ENCODE results near the gene DUSP7.

DUSP7 gene

GRCh38 chr3:52056521-52056967, at the start of gene DUSP7:
DUSP7 (minus strand) TSS chr3:52056571; CDS start chr3:52056366, 205 bp downstream.
- DNase-seq: peak; percentile 78

DNA sequence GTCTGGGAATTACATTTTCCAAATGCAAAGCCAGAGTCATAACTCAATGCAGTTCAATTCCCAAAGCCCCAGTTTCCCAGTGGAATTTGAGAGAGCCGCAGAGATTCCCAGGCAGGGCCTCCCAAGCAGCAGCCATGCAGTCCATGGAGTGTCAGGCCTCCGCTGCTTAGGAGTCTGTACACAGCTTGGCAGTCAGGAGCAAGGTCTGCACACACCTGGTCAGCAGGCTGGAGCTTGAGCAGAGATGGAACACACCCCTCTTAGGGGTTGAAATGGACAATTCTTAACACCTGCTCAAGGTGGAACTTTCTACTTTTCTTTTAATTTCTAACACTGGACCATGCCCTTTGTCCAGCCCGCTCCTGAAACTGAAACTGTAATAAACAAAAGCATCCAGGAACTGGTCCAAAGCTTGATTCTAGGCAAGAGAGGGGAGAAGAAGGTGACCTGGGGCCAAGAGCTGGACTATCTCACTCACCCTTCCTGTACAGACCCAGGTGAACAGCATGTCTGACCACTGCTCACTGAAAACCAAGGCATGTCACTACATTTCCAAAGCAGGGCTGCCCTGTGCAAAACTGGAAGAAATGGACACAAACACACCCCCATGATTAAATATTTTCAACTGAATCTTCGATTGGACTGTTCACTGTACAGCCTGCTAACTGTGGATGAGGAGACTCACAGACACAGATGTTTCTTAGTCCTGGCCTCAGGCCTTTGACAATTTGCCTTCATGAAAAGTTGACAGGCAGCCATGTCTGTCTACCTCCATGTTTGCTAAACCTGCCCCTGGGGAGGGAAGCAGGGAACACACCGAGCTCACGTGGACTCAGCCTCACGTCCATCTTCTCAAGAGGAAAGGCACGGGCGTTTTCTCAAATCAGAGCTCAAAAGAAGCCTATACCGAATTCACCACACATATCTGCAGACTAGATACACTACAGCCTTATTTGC, 48.6 kb upstream of the DUSP7 start:
- DNase-seq: no peak

DNA sequence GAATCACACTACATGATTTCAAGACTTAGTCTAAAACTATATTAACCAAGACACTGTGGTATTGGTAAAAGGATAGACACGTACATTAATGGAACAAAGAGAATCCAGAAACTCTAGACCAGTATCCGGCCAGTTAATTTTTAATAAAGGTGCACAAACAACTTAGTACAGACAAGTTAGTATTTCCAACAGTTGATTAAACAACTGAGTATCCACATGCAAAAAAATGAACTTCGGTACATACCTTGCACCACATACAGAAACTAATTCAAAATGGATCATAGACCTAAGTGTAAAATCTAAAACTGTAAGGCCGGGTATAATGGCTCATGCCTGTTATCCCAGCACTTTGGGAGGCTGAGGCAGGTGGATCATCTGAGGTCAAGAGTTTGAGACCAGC, 46.6 kb upstream of the DUSP7 start:
- no peak for DNase-seq

DNA sequence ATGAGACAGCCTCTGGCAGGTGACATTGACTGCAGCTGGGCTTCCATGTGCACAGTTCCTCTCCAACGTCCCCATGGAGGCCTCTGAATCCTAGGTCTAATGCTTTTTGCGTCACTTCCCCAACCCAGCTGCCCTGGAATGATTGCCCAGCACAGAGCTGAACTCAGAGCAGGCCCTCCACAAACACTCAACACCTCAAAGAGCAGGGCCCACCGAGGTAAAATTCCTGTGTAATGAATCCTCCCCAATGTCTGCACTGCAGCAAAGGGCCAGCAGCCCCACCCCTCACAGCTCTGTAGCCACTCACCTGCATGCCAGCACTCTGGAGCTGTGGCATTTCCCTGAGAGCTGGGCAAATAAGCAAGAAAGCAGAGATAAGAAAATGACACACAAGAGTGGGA, 42.6 kb upstream of the DUSP7 start:
- no peak for DNase-seq

DNA sequence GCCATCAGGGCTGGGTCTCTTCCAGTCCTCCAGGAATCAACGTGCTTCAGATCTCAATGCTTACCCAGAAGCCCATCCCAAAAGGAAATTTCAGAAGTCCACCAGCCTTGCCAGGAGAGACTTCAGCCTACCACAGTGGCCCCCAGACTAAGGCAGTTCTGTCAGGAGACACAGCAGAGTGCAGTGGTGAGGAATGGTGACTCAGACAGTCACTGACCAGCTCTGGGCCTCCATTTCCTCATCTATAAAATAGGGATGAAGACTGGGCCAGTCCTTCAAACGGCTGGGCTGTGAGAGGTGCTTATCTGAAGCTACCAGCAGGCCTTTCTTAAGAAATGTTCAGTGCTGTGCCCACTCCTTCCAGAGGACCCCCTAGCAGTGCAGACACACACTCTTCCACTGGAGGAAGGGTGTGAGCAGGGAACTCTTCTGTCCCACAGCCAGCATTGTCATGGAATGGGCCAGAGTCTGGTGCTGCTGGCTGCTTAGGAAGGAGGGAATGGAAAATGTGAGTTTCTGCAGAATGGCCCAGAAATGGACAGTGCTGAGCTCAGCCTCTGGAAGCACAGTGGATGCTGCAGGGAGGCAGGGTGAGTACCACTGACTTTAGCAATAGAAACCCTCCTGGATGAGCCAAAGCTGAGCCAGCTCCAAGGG, 41.6 kb upstream of the DUSP7 start:
- DNase-seq: no peak

- no peak for DNase-seq
Measured at GRCh38 chr3:52095990-52096775, 39.8 kb upstream of the DUSP7 start.

DNA sequence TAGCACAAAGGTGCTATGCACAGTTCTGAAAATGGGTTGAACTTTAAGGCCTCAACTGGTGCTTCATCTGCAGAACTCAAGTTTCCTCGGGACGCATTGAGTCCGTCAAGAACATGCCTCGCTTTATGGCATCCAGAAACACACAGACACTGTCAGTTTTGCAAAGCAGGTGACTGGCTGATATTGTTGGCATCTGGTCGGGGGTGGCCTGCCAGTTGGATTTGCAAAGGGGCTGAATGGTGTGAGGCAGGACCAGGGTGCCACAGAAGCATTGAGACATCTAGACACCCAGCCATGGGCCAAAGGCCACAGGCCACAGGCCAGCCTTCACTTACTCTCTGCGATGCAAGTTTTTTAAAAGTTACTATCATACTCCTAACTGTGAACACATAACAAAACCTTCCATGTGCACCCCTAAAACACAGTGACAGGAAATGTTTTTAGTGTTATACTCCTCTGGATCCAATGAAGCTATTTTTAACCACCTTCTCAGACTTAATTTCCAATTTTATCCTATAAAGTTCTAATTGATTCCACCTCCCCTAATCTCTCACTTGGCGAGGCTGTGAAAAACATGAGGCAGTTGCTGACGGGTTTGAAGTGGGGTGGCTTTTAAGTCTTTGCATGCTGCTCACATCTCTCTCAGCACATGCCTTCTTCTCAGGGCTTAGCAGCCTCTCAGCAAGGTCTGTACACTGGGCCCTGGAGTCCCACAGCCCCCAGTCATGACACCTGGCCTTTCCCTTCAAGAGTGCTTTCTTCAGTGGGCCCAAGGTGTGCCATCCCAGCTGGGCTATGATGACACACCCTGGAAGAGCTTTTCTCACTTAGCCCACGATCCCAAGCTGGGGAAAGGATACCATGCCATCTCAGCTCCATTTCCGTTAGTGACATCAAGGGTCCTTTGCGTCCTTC, 38.5 kb upstream of the DUSP7 start:
- DNase-seq: no peak

DNA sequence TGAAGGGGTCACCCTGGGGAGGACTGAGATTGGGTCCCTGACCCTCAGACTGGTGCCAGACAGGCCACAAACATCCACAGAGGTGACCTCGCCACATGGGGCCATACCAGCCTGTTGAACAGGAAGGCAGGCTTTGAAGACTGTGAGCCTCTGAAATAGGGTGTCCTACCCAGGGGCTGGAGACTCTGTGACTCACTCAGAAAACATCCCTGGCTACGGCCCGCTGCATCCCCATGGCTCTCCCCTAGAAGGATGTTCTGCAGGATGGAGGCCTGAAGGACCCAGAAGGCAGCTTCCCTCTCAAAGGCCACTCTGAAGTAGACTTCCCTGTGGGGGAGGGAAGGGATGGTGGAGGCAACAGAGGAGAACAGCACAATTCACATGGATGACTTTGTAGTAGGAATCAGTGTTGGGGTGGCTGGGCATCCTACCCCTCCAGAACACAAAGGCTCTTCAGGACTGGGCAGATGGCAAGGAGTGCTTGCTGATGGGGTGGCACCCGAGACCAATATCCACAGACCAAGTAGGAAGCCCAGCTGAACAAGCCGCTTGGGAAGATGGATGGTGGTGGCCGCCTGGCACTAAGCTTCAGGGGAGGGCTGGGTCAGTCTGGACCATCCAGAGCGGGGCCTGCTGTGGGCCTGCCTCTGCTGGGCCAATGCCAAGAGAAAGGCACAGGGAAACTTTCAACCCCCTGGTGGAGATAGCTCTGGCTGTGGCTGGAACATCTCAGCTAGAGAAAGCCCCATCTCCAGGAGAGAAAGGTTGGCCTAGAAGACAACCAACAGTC, 37.6 kb upstream of the DUSP7 start:
- DNase-seq: no peak

DNA sequence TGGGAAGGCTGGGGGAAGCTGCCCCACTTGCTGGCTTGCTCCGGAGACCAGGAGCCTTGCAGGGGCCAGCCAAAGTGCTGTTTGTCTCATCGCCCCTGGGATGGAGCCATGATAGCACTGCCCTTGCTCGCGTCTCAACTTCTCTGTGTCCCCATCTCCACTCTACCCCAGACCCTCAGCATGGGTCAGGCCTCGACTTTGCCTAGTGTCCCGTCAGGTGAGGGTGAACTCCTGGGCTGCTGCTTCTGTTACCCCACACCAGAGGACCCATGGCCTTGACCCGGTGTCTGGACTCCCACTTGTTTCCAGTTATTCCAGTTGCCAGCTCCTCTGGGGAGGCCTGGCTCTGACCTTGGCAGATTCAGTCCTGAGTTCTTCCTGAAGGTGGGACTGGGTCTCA, 36.5 kb upstream of the DUSP7 start:
- no peak for DNase-seq

- DNase-seq: no peak
Measured at GRCh38 chr3:52092271-52092660, 35.9 kb upstream of the DUSP7 start.

DNA sequence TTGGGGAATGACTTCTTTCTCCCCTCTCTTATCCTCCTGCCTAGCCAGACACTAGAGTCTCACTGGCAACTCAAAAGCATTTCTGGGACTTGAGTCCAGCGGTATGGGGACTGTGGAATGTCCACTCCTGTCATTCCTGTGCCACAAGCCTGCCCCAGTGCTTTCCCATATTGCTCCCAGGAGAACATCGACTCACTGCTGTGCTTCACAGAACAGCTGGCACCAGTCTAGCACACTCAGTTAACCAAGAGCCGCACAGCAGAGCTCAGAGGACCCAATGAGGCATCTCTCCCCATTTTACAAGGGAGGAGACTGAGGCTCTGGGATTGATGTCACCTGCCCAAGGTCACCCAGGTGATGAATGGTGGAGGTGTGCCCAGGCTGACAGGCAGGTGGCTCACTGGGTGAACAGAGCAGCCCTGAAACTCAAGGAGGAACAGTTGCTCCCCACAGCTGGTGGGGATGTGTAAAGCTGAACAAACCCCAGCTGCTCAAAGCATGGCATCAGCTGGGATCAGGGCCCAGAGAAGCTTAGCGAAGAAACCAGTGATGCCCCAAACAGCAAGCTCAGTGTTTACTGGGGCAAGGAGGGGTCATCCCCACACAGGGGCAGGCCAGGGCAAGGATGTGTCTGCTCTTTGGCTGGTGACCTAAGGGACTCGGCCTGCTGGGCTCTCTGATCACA, 35.4 kb upstream of the DUSP7 start:
- DNase-seq: no peak

- no peak for DNase-seq
Measured at GRCh38 chr3:52090933-52091468, 34.6 kb upstream of the DUSP7 start.

DNA sequence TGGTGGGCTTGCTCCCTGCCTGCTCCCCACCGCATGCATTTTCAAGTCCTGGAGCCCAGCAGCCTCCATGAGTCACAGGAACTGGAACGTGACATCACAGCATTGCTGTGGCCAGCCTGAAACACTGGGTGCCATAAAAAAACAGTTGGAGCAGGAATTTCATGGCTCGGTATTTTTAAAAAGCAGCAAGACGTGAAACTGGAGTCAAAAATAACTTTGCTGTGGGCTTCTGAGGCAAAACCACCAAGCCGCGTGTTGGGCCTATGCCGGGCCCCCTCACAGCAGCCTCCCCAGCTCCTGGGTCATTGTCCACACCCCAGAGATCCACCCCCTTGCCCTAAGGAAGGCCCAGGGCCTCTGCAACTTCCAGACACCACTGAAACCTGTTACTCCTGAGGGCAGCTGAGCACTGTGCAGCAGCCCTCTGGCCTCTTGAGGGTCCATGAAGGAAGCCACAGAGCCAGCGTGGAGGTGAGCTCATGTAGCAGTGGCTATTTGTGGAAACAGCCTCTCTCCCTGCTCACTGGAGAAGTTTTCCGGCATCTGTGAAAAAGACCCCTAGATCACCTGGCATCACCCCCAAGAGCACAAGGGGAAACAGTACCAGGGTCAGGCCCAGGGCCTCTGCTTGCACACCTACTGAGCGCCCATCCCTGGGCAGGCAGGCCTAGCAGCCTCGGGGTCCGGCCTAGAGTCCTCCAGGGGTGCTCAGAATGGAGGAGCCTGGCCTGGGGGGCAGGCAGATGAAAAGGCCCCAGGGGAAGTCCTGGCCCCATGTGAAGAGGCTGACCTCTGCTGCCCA, 34.0 kb upstream of the DUSP7 start:
- DNase-seq: no peak

- no peak for DNase-seq
Measured at GRCh38 chr3:52089691-52090090, 33.3 kb upstream of the DUSP7 start.

GRCh38 chr3:52088445-52089367, 32.3 kb upstream of the DUSP7 start:
- no peak for DNase-seq

- no peak for DNase-seq
Measured at GRCh38 chr3:52087731-52088130, 31.4 kb upstream of the DUSP7 start.

- peak; percentile 36 for DNase-seq
Measured at GRCh38 chr3:52086976-52087663, 30.7 kb upstream of the DUSP7 start.

DNA sequence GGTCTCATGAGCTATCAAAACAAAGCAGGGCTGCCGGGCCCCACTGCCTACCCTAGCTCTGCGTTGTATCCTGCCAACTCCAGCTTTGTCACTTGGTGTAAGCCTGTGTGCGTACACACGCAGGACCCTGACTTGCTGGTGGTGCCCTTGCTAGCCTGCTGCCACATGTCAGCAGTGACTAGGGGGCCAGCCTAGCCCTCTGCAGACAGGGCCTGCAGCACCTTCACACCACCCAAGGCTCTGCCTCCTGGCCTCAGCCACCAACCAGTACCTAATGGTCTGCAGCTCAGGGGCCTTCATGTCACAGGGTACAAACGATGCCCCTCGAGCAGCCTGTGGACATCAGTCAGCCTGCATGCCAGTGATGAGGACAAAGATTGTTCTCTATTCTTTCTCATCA, 30.1 kb upstream of the DUSP7 start:
- DNase-seq: no peak

Data from stimulated activated CD8-positive, alpha-beta memory T cell treated with anti-CD3 and anti-CD28 coated beads, Interleukin-4, amount 100 ng/mL, for 48 hours (primary cell).